Activated T-cell treated with anti-CD3 and anti-CD28 coated beads, Interleukin-2, amount 50 U/mL, for 48 hours (primary cell): ENCODE measurements around the gene SLC10A7.

Experiments used
- DNase-seq, 2 experiments: peaks; one replicate each; pipeline ENCODE4 v3.0.0-alpha.2; 2020

Gene SLC10A7

DNA sequence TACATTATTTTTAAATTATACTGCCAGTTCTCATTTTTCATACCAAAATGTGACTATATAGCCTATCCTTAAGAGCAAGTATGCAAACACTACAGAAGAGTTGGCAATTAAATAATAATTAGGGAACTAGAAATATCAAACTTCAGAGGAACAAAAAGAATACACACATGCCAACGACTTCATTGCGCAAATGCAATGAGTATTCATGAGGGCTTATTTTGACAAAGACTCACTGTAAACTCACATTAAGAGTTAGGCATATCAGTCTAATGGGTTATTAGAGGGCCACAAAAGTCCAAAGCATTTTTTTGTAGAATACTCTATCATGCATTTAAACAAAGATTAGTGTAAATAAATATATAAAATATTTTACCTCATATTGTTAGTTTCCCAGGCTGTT, 31.6 kb downstream of the SLC10A7 start:
- no peak for DNase-seq

DNA sequence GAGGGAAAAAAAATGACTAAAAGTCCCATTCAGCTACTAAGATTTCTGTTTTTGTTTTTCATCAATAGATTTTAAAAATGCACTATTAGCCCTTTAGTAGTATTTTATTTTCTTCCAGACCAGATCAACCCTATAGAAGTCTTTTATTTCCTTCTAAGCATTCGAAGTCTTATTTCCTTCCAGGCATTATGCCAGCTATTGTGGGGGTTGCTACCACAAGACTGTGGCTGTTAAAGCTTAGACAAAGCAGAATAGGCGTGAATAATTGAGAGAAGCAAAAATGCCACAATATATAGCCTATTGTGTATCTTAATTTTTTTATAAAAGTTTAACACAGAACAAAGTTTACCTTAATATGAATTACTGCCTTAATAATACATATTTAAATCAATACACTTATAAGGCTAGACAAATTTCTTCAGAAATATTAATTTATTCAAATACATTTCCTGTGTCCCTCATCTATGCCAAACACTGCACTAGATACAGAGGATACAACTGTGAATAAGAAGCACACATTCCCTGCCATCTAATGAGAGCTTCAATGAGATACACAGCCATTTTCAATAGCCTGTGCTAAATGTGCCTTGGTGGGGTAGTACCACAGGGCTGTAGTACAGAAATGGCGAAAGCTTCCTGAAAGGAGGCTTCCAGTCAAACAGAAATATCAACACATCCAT, 33.1 kb downstream of the SLC10A7 start:
- no peak for DNase-seq

DNA sequence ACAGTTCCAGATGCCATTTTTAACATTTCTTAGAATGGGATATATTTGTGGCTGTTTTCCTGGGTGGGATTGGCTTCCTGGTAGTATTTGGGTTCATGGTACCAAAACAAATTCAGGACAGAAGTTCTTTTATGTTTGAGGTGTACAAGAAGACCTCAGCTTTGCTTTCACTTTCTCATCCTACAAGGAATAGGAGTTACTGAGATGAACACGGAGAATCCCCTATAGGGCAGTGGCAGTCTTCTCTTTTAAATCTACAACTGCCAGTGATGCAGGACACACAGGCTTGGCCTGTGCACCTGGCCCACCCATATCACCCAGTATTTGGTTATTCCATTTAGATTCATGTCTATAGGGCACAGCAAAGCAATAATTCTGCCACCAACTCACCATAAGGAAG, 35.2 kb downstream of the SLC10A7 start:
- no peak for DNase-seq

DNA sequence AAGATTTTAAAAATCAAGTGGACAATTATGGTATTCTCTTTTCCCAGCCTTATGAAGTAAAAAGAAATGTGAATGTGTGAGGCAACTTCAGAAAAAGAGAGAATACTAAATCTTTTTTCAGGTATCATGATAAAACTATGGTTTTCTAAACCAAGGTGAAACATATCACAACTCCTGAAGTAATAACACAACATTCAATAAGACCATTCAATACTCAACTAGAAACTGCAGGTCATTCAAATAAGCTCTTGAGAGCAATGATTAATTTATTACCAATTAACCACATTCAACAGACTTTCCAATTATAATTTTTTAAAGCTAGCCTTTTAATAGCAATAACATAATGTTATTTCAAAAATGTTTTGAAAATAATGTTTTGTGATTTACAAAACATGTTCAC, 35.8 kb downstream of the SLC10A7 start:
- DNase-seq: no peak

DNA sequence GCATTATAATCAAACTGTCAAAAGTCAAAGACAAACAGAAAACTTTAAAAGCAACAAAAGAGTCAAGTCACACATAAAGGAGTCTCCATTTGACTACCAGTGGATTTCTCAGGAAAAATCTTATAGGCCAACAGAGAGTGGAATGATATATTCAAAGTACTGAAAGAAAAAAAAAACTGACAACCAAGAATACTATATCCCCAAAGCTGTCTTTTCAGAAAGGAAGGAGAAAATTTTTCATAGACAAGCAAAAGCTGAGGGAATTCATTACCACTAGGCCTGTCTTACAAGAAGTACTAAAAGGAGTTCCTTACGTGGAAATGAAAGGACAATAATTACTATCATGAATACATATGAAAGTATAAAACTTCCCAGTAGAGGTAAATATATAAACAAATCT, 39.0 kb downstream of the SLC10A7 start:
- DNase-seq: no peak

DNA sequence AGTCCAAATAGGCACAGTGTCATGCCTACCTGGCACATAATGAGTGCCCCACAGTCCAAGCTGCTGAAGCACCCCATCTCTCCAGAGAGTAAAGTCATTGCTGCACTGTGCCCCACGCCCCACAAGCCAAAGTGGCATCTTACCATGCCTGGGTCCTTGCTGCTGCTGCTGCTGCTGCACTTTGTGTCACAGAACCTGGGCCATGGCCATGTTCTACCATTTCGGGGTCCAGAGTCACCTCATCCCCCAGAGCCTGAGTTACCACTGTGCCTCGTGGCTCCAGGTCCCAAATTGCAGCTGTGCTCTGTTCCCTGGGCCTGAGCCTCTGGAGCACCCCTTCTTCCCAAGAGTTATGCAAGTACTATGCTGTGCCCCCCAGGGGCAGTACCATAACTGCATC, 40.5 kb downstream of the SLC10A7 start:
- no peak for DNase-seq

DNA sequence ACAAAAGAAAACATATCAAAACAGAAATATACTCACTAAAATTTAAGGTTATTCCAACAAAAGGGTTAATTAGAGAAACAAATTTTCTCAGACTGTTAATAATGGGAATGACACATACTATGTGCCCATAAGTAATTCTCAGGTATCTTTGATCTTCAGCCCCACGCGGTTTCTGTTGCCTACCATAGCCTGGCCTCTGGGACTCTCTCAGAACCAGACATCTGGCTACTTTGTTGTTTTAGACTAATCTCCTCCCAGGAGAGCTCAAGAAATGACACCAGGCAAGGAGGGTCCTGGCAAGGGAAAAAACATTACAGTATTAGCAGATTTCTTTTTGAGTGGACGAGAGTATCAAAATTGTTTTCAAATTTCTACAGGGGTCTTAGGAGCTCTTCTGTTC, 43.7 kb downstream of the SLC10A7 start:
- DNase-seq: no peak

DNA sequence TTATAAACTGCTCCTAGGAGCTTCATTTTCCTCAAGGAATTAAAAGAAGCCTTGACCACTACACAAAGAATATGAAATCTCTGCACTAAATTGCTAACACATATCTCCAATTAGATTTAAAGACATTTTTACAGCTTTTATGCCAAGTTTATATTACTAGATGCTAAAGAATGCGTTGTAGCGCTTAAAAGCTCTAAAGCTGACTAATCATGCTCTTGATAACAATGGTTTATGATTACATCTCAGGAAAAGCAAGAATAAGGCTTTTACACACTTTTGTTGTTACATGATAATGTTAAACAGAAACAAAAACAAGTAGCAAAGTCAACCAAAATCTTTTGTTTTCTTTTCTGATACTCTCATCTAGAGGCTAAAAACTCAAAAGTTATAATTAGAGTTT, 44.7 kb downstream of the SLC10A7 start:
- no peak for DNase-seq

DNA sequence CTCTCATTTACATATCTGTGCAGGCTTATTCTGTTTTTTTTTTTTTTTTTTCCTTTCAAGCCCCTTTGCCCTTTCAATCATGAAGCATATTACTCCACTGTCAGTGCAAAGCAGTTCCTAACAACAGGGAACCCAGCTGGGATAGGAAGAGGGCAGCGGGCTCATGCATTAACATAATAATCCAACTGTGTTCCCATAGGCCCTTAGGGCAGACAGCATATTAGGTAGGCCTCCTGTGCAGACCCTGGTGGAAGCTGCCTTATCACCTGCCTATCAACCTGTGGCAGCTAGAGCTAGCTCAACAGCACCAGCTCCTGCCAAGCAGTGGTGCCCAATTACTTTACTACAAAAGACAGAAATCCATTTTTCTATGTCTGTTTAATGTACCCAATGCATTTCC, 49.3 kb downstream of the SLC10A7 start:
- DNase-seq: no peak

DNA sequence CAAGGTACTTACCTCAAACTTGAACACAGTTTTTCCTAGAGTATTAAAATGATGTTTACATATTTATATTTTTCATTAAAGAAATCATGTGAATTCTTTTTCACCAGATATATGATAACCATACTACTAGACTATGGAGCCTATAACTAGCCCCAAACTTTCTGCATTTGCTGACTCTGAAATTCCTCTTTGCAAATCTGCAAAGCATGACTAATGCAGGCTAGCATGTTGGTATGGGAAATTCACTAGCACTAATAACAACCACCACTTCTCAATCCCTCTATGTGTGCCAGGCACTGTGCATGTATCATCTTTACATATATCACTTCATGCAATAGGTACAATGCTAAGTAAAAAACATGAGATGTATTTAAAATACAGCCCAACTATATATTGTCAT, 51.1 kb downstream of the SLC10A7 start:
- DNase-seq: no peak

DNA sequence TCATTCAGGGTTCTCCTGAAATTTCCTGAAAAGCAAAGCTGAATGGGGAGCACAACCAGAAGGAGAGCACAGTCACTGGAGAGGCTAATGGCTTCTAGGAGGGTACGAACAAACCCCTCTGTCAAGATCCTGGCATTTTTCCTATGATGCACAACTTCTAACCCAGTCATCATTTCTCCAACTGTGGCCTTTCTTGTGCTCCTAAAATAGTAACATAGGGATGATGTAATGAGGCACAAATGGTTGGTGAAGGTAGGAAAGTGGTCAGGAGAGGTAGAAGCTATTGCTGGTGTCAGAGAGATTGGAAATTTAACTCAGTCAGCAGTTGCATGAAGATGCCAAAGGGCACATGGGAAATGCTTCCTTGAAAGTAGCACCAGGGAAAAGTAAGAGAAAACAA, 52.7 kb downstream of the SLC10A7 start:
- DNase-seq: no peak

DNA sequence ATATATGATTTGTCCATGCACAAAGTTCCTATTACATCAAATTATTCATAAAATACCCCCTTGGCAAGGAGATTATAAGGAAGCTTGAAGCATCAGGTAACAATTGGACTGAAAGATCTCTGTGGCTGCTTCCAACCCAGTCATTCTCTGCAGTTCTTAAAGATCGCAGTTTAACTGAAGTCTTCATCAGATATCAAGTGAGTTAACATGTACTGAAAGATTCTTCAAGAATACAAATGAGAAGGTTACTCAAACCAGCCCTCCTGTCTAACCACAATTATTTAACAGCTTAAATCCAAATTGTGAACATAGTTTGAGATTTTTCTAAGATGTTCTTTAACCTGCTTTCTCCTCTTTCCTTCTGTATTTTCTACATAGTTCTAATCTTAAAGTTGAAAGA, 56.1 kb downstream of the SLC10A7 start:
- DNase-seq: no peak

DNA sequence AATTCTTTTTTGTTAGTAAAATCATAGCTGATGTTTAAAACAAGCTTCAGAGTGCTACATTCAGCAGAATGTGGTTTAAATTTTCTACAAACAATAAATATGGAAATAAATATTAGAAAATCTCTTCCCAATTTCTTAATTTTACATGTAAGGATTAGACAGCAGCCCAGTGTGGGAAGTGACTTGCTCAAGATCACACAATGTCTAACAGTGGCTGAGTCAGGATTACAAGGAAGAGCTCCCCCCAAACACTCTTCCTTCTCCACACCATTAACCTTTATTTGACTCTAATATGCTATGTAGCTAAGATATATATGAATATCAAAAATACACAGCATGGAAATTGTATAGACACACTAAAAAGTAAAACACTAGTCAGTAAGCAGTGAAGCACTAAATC, 59.5 kb downstream of the SLC10A7 start:
- DNase-seq: no peak

DNA sequence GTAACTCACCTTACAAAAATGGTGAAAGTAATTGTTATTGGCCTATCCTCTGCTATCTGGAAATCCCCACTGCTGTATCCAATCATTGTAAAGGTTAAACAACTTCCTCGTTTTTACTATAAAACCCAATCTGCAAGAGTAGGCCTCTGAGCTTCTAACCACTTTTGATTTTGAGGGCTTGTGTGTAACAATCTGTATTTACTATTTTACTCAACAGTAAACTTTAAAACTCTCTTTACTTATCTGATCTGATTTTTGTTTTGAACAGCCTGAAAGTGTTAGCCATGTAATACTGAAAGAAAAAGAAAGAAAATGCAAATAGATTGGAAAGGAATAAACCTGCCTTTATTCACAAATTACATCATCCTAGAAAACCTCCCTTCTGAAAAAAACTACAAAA, 63.1 kb downstream of the SLC10A7 start:
- DNase-seq: no peak

DNA sequence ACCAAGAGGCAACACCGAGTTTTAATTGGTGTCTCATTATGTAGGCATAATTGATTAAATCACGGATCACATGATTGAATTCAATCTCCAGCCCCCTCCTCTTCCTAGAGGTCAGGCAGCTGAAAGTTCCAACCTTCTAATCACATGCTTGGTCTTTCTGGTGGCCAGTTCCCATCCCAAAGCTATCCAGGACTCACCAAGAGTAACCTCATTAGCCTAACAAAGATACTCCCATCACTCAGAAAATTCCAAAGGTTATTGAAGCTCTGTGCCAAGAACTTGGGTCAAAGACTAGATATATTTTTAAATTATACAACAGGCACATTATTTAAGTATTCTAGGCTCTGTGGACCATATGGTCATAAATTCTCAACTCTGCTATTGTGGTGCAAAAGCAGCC, 65.1 kb downstream of the SLC10A7 start:
- DNase-seq: no peak

DNA sequence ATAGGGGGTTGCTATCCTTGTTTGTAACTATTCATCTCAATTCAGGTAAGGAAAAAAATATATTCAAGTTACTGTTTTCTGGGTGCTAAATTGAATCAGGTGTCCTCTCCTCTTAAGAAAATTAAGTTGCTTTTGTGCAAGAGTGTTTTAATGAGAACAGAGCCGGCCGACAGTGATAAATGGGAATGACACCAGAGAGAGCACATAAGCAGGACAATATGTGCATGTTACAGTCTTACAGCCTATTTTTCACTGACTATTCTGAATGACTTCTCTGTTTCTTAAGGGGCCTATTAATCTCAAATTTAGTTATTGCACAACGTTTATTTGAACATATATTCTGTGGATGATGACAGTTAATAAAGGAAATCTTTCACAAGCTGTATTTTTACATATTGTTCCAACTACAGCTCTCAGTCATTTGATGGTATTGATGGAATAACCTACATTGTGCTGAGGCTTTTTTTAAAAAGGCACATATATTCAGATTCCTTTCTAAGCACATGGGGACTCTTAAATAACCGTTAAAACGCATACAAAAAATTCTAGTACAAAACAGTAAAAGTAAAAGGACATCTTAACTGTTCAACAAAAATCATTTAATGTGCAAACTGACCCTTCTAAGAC, 68.4 kb downstream of the SLC10A7 start:
- no peak for DNase-seq

DNA sequence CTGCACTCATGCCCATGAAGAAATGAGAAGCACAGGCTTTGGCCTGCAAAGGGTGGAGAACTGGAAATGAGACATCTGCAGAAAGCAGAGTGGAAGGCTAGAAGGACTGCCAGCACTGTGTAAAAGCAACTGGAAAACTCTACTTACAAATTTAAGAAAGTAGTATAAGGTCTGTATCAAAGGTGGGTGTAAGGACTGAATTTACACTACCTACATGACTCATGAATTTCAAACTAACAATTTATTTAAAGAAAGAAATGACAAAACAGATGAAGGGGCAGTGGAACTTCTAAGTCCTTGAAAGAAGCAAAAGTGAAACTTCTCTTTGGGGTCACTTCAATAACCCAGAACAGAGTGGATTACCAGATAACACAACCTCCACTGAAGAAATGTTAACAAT, 71.2 kb downstream of the SLC10A7 start:
- DNase-seq: peak in 1 of 2 experiments; percentile 22

DNA sequence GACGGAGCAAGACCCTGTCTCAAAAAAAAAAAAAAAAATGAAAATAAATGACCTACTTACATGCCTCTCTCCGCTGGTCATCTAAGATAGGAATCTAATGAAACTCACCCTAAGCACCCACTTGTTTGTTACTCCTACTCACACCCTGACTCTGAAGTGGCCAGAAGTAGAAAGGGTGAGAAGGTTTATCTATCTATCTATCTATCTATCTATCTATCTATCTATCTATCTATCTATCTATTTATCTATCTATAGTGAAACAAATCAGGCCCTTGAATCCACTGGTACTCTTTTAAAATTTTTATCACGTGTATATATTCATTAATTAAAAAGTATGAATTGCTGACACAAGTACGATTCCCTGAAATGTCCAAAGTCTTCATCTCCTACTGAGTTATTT, 75.2 kb downstream of the SLC10A7 start:
- DNase-seq: no peak

DNA sequence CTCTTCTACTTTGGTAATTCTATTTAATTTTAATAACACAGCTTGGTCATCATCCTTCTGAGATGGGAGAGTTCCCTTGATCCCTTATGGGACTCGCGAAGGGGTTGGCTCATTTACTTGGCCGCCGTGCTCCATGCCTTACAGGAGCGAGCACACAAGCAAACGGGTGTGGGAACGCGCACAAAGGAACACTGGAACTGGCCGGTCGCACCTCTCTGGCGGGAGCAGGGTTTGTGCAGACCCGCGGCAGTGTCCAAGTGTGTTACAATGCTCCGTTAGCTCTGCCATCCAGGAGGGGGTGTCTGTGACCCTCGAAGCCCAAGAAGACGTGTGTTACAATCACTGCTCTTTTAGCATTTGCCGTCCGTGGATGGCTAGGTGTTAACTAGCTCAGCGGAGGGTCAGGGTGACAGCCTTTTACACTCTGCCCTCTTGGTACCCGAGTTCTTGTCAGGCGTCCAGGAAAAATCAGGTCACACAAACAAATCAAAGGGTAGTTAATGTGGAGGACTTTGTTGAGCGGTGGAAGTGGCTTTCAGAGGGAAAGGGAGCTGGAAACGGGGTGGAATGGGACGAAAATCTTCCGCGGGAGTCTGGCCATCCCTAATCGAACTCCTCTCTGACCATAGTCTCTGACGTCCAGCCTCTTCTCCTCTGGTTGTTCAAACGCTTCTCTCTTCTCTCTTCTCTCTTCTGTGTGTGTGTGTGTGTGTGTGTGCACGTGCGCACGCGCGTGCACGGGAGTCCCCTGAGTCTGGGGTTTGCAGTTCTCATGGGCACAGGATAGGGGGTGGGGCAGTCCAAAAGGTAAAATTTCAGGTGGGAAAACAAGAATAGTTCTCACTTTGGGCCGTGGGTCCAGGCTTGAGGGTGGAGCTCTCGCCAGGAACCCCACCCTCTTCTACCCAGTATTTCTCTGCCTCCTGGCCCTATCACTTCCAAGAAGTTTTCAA, 76.3 kb downstream of the SLC10A7 start:
- DNase-seq: no peak

DNA sequence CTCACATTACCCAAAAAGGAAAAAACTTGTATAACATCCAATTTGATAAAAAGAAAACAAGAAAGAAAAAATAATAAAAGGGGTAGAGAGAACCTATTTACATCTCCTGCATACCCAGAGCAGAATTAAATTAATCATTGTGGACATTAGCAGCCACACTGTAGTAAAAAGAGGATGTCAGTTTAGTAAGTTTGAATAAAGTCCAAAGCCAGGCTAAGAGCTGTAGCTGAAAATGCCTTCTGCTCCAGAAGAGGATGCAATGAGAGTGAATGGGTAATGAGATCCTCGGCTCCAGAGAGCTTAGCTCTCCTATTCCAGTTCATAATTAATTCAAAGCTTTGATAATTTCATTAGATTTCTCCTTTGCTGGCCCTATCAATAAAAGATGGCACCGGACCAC, 78.2 kb downstream of the SLC10A7 start:
- no peak for DNase-seq

DNA sequence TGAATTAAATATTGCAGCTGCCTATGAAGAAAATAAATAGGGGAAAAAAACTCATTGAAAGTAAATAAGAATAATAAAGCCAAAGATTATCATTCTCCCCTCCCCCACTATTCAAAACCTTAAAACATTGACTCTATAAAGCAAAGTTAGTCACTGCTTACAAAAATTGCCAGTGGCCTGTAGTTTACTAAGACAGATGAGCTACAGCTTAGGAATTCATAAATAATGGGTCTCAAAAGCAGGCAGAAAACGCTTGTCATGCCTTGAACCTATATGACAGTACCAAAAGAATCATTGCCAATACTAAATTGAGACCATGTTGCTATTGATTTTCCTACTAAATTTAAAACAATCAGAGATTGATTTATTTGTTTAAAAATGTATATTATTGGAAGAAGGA, 78.9 kb downstream of the SLC10A7 start:
- DNase-seq: no peak

DNA sequence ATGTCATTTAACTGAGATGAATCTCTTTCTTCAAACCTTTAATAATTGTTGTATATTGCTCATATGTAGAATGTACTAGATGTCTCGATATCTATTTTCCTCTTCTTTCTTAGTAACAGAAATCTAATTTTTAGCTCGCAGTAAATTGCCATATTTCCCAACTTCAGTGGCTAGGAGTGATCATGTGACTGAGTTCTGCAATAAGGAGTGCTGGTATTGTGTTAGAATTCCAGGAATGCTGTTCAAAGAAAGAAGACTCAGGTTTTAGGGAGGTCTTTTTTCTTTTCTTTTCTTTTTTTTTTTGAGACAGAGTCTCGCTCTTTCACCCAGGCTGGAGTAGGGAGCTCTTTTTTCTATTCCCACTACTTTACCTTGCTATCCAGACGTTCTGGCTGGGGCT, 81.7 kb downstream of the SLC10A7 start:
- DNase-seq: no peak

DNA sequence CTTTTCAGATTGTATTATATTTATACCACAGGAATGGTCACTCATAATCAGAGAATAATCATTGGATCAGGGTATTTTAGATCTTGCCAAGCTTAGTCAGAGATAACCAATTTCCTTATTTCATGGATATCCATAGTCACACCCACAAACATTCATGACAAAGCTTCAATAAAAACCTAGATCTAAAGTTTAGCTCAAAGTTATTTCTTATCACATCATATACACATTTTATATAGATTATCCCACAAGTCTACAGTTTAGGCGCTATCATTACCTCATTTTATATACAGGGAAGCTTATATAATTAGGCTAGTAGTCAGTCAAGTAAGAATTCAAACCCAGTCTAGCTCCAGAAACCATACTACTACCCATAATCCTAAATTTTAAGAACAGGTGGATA, 82.3 kb downstream of the SLC10A7 start:
- no peak for DNase-seq

DNA sequence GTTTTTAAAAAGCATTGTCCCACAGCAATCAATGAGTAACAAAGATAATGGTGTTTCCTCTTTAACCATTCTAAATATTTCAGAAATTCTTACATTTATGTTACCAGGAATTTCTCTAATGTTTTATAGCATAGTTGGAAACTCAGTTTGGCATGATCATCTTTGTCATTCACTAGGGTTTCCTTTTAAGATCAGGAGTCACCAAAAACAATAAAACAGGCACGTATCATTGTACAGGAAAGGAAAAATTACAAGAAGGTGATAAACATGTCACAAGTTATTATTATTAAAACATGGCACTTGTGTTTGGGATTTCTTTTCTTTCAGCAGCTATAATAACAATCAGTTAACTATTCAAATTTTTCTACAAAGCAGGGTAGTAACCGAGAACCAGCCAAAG, 84.0 kb downstream of the SLC10A7 start:
- no peak for DNase-seq
